ENCODE data around the gene PERP.

DNA sequence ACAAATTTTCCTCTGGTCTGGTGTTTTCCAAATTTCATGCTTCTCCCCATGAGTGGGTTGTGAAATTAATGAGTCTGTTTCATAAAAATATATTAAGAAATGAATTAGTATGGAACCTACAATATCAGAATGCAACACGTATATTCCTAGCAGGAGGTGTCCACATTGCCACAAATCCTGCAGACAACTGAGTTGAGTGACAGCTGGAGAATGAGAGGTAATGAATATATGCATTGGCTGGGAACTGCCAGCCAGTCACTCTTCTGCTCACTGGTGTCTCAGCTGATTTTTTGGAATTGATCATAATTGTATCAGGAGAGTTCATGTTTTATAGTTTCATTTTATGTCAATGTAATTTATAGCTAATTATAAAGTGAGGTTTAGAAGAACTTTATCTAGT is 48.2 kb upstream of the PERP start:
- TF ChIP-seq, protein P1, sequence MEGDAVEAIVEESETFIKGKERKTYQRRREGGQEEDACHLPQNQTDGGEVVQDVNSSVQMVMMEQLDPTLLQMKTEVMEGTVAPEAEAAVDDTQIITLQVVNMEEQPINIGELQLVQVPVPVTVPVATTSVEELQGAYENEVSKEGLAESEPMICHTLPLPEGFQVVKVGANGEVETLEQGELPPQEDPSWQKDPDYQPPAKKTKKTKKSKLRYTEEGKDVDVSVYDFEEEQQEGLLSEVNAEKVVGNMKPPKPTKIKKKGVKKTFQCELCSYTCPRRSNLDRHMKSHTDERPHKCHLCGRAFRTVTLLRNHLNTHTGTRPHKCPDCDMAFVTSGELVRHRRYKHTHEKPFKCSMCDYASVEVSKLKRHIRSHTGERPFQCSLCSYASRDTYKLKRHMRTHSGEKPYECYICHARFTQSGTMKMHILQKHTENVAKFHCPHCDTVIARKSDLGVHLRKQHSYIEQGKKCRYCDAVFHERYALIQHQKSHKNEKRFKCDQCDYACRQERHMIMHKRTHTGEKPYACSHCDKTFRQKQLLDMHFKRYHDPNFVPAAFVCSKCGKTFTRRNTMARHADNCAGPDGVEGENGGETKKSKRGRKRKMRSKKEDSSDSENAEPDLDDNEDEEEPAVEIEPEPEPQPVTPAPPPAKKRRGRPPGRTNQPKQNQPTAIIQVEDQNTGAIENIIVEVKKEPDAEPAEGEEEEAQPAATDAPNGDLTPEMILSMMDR (IDR thresholded peaks at IDR 0.05; ENCODE audit: poor library complexity, severe bottlenecking) = no peak
- TF ChIP-seq RAD21 (conservative IDR thresholded peaks at IDR 0.05) = no peak
- TF ChIP-seq, protein P2, sequence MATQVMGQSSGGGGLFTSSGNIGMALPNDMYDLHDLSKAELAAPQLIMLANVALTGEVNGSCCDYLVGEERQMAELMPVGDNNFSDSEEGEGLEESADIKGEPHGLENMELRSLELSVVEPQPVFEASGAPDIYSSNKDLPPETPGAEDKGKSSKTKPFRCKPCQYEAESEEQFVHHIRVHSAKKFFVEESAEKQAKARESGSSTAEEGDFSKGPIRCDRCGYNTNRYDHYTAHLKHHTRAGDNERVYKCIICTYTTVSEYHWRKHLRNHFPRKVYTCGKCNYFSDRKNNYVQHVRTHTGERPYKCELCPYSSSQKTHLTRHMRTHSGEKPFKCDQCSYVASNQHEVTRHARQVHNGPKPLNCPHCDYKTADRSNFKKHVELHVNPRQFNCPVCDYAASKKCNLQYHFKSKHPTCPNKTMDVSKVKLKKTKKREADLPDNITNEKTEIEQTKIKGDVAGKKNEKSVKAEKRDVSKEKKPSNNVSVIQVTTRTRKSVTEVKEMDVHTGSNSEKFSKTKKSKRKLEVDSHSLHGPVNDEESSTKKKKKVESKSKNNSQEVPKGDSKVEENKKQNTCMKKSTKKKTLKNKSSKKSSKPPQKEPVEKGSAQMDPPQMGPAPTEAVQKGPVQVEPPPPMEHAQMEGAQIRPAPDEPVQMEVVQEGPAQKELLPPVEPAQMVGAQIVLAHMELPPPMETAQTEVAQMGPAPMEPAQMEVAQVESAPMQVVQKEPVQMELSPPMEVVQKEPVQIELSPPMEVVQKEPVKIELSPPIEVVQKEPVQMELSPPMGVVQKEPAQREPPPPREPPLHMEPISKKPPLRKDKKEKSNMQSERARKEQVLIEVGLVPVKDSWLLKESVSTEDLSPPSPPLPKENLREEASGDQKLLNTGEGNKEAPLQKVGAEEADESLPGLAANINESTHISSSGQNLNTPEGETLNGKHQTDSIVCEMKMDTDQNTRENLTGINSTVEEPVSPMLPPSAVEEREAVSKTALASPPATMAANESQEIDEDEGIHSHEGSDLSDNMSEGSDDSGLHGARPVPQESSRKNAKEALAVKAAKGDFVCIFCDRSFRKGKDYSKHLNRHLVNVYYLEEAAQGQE (IDR thresholded peaks at IDR 0.05; ENCODE audit: borderline replicate concordance) = no peak
- peak; percentile 80 for TF ChIP-seq EP300 (conservative IDR thresholded peaks at IDR 0.05; ENCODE audit: poor library complexity, severe bottlenecking)
- TF ChIP-seq MXI1 (conservative IDR thresholded peaks at IDR 0.05; ENCODE audit: poor library complexity, severe bottlenecking) = no peak
- TF ChIP-seq EZH2 (IDR thresholded peaks at IDR 0.05; ENCODE audit: borderline replicate concordance, insufficient read depth, low read length, poor library complexity, severe bottlenecking) = no peak

Data from neural cell (in vitro differentiated cells).